SKM-1 (cell line): ENCODE results near the gene HES1.
A peak's percentile ranks its signal among the peaks of the same experiment; 100 is the strongest.
"Not testable (repeated sequence)": the region's sequence is repeated elsewhere in the genome, so short reads cannot be mapped to it uniquely, and the experiment has no call there.

ENCODE experiments used
- DNase-seq: peaks from one replicate; lab custom pipeline; 2025; ENCODE audit not compliant: unreplicated experiment; lab: John Stamatoyannopoulos, UW

The HES1 gene

GRCh38 chr3:194135806-194136518 lies at the start of gene HES1:
HES1 (plus strand) TSS chr3:194136148; CDS start chr3:194136381, 233 bp downstream.
- DNase-seq, result no peak

GRCh38 chr3:194086388-194087075 lies 49.4 kb upstream of the HES1 start:
- no peak for DNase-seq

- DNase-seq, result no peak
Measured at GRCh38 chr3:194087280-194087679, 48.7 kb upstream of the HES1 start.

- no peak for DNase-seq
Measured at GRCh38 chr3:194087995-194088855, 47.7 kb upstream of the HES1 start.

GRCh38 chr3:194089357-194090177 lies 46.4 kb upstream of the HES1 start:
- peak; percentile 94 for DNase-seq

GRCh38 chr3:194090178-194090555 lies 45.8 kb upstream of the HES1 start:
- DNase-seq, result not testable (repeated sequence)

- DNase-seq, result no peak
Measured at GRCh38 chr3:194090716-194091115, 45.2 kb upstream of the HES1 start.

- no peak for DNase-seq
Measured at GRCh38 chr3:194091141-194091540, 44.8 kb upstream of the HES1 start.

GRCh38 chr3:194091897-194092296 lies 44.1 kb upstream of the HES1 start:
- not testable (repeated sequence) for DNase-seq

GRCh38 chr3:194092881-194093301 lies 43.1 kb upstream of the HES1 start:
- DNase-seq, result no peak

- DNase-seq, result no peak
Measured at GRCh38 chr3:194093842-194094241, 42.1 kb upstream of the HES1 start.

GRCh38 chr3:194095464-194095863 lies 40.5 kb upstream of the HES1 start:
- no peak for DNase-seq

- no peak for DNase-seq
Measured at GRCh38 chr3:194095902-194096301, 40.0 kb upstream of the HES1 start.

- DNase-seq, result no peak
Measured at GRCh38 chr3:194097141-194097882, 38.6 kb upstream of the HES1 start.

GRCh38 chr3:194098081-194098842 lies 37.7 kb upstream of the HES1 start:
- no peak for DNase-seq

- no peak for DNase-seq
Measured at GRCh38 chr3:194098843-194099183, 37.1 kb upstream of the HES1 start.

- no peak for DNase-seq
Measured at GRCh38 chr3:194099215-194099614, 36.7 kb upstream of the HES1 start.

GRCh38 chr3:194100856-194101390 lies 35.0 kb upstream of the HES1 start:
- no peak for DNase-seq
